ENCODE results near the gene FAAH.
"Not testable (repeated sequence)": the region's sequence is repeated elsewhere in the genome, so short reads cannot be mapped to it uniquely, and the experiment has no call there.

The FAAH gene

GRCh38 chr1:46394108-46394871 is at the start of gene FAAH:
Gene FAAH (plus strand): TSS chr1:46394317. CDS start chr1:46394349, 32 bp downstream.
- no peak for TF ChIP-seq POLR2A (IDR thresholded peaks at IDR 0.05; ENCODE audit: low read depth, low read length)
- FAIRE-seq (no peak), DNase-seq (ENCODE audit: insufficient read length, low spot score) (no peak)

GRCh38 chr1:46344481-46344880 is 49.6 kb upstream of the FAAH start:
- FAIRE-seq (no peak), DNase-seq (ENCODE audit: insufficient read length, low spot score) (no peak)
- TF ChIP-seq POLR2A (IDR thresholded peaks at IDR 0.05; ENCODE audit: low read depth, low read length) = no peak

- no peak for FAIRE-seq
- no peak for DNase-seq (ENCODE audit: insufficient read length, low spot score)
- TF ChIP-seq POLR2A (IDR thresholded peaks at IDR 0.05; ENCODE audit: low read depth, low read length) = no peak
Observed at GRCh38 chr1:46345281-46345680, 48.8 kb upstream of the FAAH start.

GRCh38 chr1:46352363-46352762 is 41.8 kb upstream of the FAAH start:
- FAIRE-seq = no peak
- DNase-seq (ENCODE audit: insufficient read length, low spot score) = no peak
- TF ChIP-seq POLR2A (IDR thresholded peaks at IDR 0.05; ENCODE audit: low read depth, low read length) = no peak

- not testable (repeated sequence) for DNase-seq (ENCODE audit: insufficient read length, low spot score); FAIRE-seq
Observed at GRCh38 chr1:46355920-46356319, 38.2 kb upstream of the FAAH start.

- no peak for FAIRE-seq
- TF ChIP-seq POLR2A (IDR thresholded peaks at IDR 0.05; ENCODE audit: low read depth, low read length) = no peak
- no peak for DNase-seq (ENCODE audit: insufficient read length, low spot score)
Observed at GRCh38 chr1:46362158-46362557, 32.0 kb upstream of the FAAH start.

- no peak for TF ChIP-seq POLR2A (IDR thresholded peaks at IDR 0.05; ENCODE audit: low read depth, low read length)
- DNase-seq (ENCODE audit: insufficient read length, low spot score) = no peak
- no peak for FAIRE-seq
Observed at GRCh38 chr1:46363121-46363520, 31.0 kb upstream of the FAAH start.

GRCh38 chr1:46364612-46365011 is 29.5 kb upstream of the FAAH start:
- no peak for TF ChIP-seq POLR2A (IDR thresholded peaks at IDR 0.05; ENCODE audit: low read depth, low read length)
- FAIRE-seq (no peak), DNase-seq (ENCODE audit: insufficient read length, low spot score) (no peak)

- FAIRE-seq; DNase-seq (ENCODE audit: insufficient read length, low spot score): not testable (repeated sequence)
Observed at GRCh38 chr1:46365796-46366195, 28.3 kb upstream of the FAAH start.

GRCh38 chr1:46367072-46367471 is 27.0 kb upstream of the FAAH start:
- DNase-seq (ENCODE audit: insufficient read length, low spot score) = no peak
- no peak for FAIRE-seq
- TF ChIP-seq POLR2A (IDR thresholded peaks at IDR 0.05; ENCODE audit: low read depth, low read length) = no peak

GRCh38 chr1:46367701-46368100 is 26.4 kb upstream of the FAAH start:
- not testable (repeated sequence) for FAIRE-seq; DNase-seq (ENCODE audit: insufficient read length, low spot score)

- no peak for FAIRE-seq
- no peak for TF ChIP-seq POLR2A (IDR thresholded peaks at IDR 0.05; ENCODE audit: low read depth, low read length)
- no peak for DNase-seq (ENCODE audit: insufficient read length, low spot score)
Observed at GRCh38 chr1:46368791-46369190, 25.3 kb upstream of the FAAH start.

- no peak for TF ChIP-seq POLR2A (IDR thresholded peaks at IDR 0.05; ENCODE audit: low read depth, low read length)
- FAIRE-seq (no peak), DNase-seq (ENCODE audit: insufficient read length, low spot score) (no peak)
Observed at GRCh38 chr1:46369542-46370213, 24.4 kb upstream of the FAAH start.

- no peak for FAIRE-seq
- DNase-seq (ENCODE audit: insufficient read length, low spot score) = no peak
- TF ChIP-seq POLR2A (IDR thresholded peaks at IDR 0.05; ENCODE audit: low read depth, low read length) = no peak
Observed at GRCh38 chr1:46370214-46370633, 23.9 kb upstream of the FAAH start.

GRCh38 chr1:46372431-46372830 is 21.7 kb upstream of the FAAH start:
- DNase-seq (ENCODE audit: insufficient read length, low spot score) = no peak
- no peak for FAIRE-seq
- TF ChIP-seq POLR2A (IDR thresholded peaks at IDR 0.05; ENCODE audit: low read depth, low read length) = no peak
